Right atrium auricular region (tissue), 2 donors: ENCODE data around the gene TMEM178A. TPM values are rescaled to one million over a fixed set of nuclear protein-coding genes. Genes with fewer than 3 reads are reported as not detected.
"Not testable (repeated sequence)": the region's sequence is repeated elsewhere in the genome, so short reads cannot be mapped to it uniquely, and the experiment has no call there.

Source experiments
- DNase-seq: peaks from one replicate; pipeline ENCODE4 v3.0.0-alpha.2; 2019; ENCODE audit warnings: low spot score
- H3K27ac ChIP-seq, 2 donors: fragments of 200-600 bp; sonication (generic); 1 replicate in 1 of 2; 2 replicates in 1 of 2; pipeline ENCODE4 v1.5.1; 2016 to 2019
- H3K27me3 ChIP-seq, 2 donors: fragments of 200-600 bp; sonication (generic); one replicate each; pipeline versions ENCODE4 v1.5.1 to v1.6.0; 2017 to 2019
- H3K36me3 ChIP-seq: fragments of 200-600 bp; sonication (generic); one replicate; pipeline ENCODE4 v1.5.1; 2016
- H3K4me1 ChIP-seq, 2 donors: fragments of 200-600 bp; sonication (generic); one replicate each; pipeline versions ENCODE4 v1.5.1 to v1.6.0; 2017 to 2019
- H3K4me3 ChIP-seq, 2 donors: fragments of 200-600 bp; sonication (generic); 1 replicate in 1 of 2; 2 replicates in 1 of 2; pipeline ENCODE4 v1.5.1; 2017 to 2019; ENCODE audit warnings: mild to moderate bottlenecking in 1 of 2, moderate library complexity in 1 of 2
- H3K9me3 ChIP-seq, 2 donors: fragments of 200-600 bp; sonication (generic); one replicate each; pipeline ENCODE4 v1.5.1; 2019
- CTCF ChIP-seq, 2 donors: fragments of 200-600 bp; sonication (generic); IDR thresholded peaks; one replicate each; pipeline ENCODE4 v1.5.1; 2019; ENCODE audit warnings: antibody characterized with exemption in 2 of 2
- total RNA-seq, 2 donors: library from RNA; depleted of rRNA; stranded (reverse); fragments of >200 nt; gene quantifications; one replicate each; pipeline ENCODE4 v1.1.0, GENCODE V29; 2016

TMEM178A gene
- total RNA-seq, 2 donors from 2014 or later, result 2.9 to 4.3 TPM

- no peaks in the 10 kb centered on the region for H3K4me1 ChIP-seq
- H3K4me3 ChIP-seq, result no peak overlapping the region
- no peak for TF ChIP-seq CTCF (IDR thresholded peaks at IDR 0.05)
- DNase-seq, result no peak
- no peak overlapping the region for H3K27ac ChIP-seq
- no peaks in the 10 kb centered on the region for H3K36me3 ChIP-seq
- no peaks in the 10 kb centered on the region for H3K27me3 ChIP-seq
- no peaks in the 10 kb centered on the region for H3K9me3 ChIP-seq
Measured at GRCh38 chr2:39648580-39648979, 17.1 kb upstream of the TMEM178A start.

GRCh38 chr2:39649511-39649910, 16.2 kb upstream of the TMEM178A start:
- no peaks in the 10 kb centered on the region for H3K4me1 ChIP-seq
- H3K9me3 ChIP-seq, result no peaks in the 10 kb centered on the region
- no peak overlapping the region for H3K27ac ChIP-seq
- no peak for TF ChIP-seq CTCF (IDR thresholded peaks at IDR 0.05)
- H3K27me3 ChIP-seq, result no peaks in the 10 kb centered on the region
- no peaks in the 10 kb centered on the region for H3K36me3 ChIP-seq
- no peak overlapping the region for H3K4me3 ChIP-seq
- no peak for DNase-seq

DNA sequence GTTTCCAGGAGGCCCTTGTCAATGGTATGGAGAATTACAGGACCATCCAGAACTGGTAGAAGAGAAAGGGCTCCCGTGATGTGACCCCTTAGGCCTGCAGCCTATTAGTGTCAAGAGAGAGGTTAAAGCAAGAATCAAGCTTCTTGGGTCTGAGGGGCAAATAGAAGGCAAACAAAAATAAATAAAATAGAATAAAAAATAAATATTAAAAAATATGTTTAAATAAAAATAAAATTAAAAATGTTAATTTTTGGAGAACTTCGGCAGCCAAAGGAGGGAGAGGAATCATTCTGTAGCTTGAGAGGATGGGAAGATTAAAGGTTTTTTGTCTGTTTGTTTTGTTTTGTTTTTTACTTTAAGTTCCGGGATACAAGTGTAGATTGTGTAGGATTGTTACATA, 15.2 kb upstream of the TMEM178A start:
- no peak for TF ChIP-seq CTCF (IDR thresholded peaks at IDR 0.05)
- H3K4me1 ChIP-seq, result no peaks in the 10 kb centered on the region
- no peak overlapping the region for H3K27ac ChIP-seq
- DNase-seq, result no peak
- no peaks in the 10 kb centered on the region for H3K36me3 ChIP-seq
- H3K27me3 ChIP-seq, result no peaks in the 10 kb centered on the region
- no peak overlapping the region for H3K4me3 ChIP-seq
- H3K9me3 ChIP-seq, result peaks cover 0 to 4% of the 10 kb centered on the region in 2 donors

- H3K4me3 ChIP-seq, H3K27ac ChIP-seq, H3K4me1 ChIP-seq, DNase-seq, H3K36me3 ChIP-seq, H3K9me3 ChIP-seq, H3K27me3 ChIP-seq: not testable (repeated sequence)
Measured at GRCh38 chr2:39656215-39656614, 9.5 kb upstream of the TMEM178A start.

- no peak for DNase-seq
- no peak overlapping the region for H3K4me3 ChIP-seq
- no peak overlapping the region for H3K27ac ChIP-seq
- H3K27me3 ChIP-seq, result no peaks in the 10 kb centered on the region
- peaks cover 0 to 4% of the 10 kb centered on the region in 2 donors for H3K9me3 ChIP-seq
- no peaks in the 10 kb centered on the region for H3K4me1 ChIP-seq
- no peaks in the 10 kb centered on the region for H3K36me3 ChIP-seq
- no peak for TF ChIP-seq CTCF (IDR thresholded peaks at IDR 0.05)
Measured at GRCh38 chr2:39657287-39657937, 8.3 kb upstream of the TMEM178A start.

GRCh38 chr2:39658371-39658770, 7.3 kb upstream of the TMEM178A start:
- no peak for DNase-seq
- no peaks in the 10 kb centered on the region for H3K36me3 ChIP-seq
- no peak overlapping the region for H3K27ac ChIP-seq
- no peaks in the 10 kb centered on the region for H3K4me1 ChIP-seq
- H3K4me3 ChIP-seq, result no peak overlapping the region
- no peaks in the 10 kb centered on the region for H3K27me3 ChIP-seq
- TF ChIP-seq CTCF (IDR thresholded peaks at IDR 0.05), result no peak
- peaks cover 0 to 4% of the 10 kb centered on the region in 2 donors for H3K9me3 ChIP-seq
